Sigmoid colon (tissue), 4 donors: ENCODE data around the gene RAB41.
"Not testable (repeated sequence)": the region's sequence is repeated elsewhere in the genome, so short reads cannot be mapped to it uniquely, and the experiment has no call there.

Experiments used
- CTCF ChIP-seq, 4 experiments: fragments of 450-650 bp in 3 of 4; fragments of 200-600 bp in 1 of 4; IDR thresholded peaks; one replicate each; pipeline ENCODE4 v1.5.1; 2016 to 2019; ENCODE audit warnings: antibody characterized with exemption in 4 of 4, mild to moderate bottlenecking in 3 of 4, moderate library complexity in 2 of 4
- EP300 ChIP-seq, 4 donors: sonication (generic); formaldehyde crosslinking; IDR thresholded peaks; one replicate each; pipeline ENCODE4 v1.6.1; 2017; ENCODE audit warnings: antibody characterized with exemption in 4 of 4
- POLR2A ChIP-seq, 2 donors: fragments of 450-650 bp; IDR thresholded peaks; one replicate each; pipeline ENCODE4 v1.6.1; 2016; ENCODE audit warnings: antibody characterized with exemption in 2 of 2, mild to moderate bottlenecking in 2 of 2, moderate library complexity in 2 of 2
- POLR2AphosphoS5 ChIP-seq, 4 donors: sonication (generic); formaldehyde crosslinking; IDR thresholded peaks; one replicate each; pipeline ENCODE4 v1.6.1; 2017; ENCODE audit warnings: antibody characterized with exemption in 4 of 4

DNA sequence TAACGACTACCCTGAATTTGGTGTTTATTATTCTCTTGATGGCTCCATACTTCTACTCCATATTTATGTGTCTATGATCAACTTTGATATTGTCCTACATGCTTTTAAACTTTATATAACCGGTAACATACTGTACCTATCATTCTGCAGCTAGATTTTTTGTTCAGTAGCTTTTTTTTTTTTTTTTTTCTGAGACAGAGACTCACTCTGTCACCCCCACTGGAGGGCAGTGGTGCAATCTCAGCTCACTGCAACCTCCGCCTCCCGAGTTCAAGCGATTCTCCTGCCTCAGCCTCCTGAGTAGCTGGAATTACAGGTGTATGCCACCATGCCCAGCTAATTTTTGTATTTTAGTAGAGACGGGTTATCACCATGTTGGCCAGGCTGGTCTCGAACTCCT, 7.9 kb upstream of the RAB41 start:
- not testable (repeated sequence) for TF ChIP-seq POLR2A, CTCF, EP300, POLR2AphosphoS5 (IDR thresholded peaks at IDR 0.05)
